Prostate gland (tissue), 2 donors: Measurements from ENCODE around the gene KDM6A.

ENCODE experiments used
- POLR2A ChIP-seq: fragments of 450-650 bp; IDR thresholded peaks from one replicate; pipeline ENCODE4 v1.6.1; 2016; ENCODE audit warnings: antibody characterized with exemption, mild to moderate bottlenecking
- POLR2AphosphoS5 ChIP-seq: sonication (generic); formaldehyde crosslinking; IDR thresholded peaks from one replicate; pipeline ENCODE4 v1.6.1; 2017; ENCODE audit warnings: antibody characterized with exemption
- TF ChIP-seq, protein P1 (sequence below), 4 experiments: fragments of 200-600 bp in 2 of 4; fragments of 450-650 bp in 2 of 4; sonication (generic) in 2 of 4; IDR thresholded peaks; 1 replicate in 3 of 4; 2 replicates in 1 of 4; pipeline ENCODE4 v1.5.1; 2016 to 2019; ENCODE audit warnings: antibody characterized with exemption in 4 of 4, mild to moderate bottlenecking in 2 of 4, moderate library complexity in 2 of 4

DNA sequence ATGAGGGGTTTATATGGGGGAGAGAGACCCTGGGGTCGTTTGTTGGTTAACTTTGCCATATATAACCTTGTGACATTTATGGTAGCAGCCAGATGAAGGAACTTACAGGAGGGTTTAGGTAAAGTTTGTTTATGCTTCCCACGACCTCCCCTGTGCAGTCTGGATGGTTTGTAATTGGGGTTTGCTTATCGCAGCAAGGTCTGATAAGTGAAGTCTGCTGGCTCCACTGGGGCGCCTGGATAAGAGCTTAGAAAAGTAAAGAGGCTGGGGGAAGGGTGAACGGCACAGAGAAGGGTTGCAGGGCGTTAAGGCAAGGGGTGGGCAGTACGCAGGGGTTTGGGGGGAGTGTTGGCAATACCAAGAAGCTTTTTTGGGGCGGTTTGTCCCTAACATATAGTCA lies 98.7 kb downstream of the KDM6A start:
- TF ChIP-seq, protein P1, sequence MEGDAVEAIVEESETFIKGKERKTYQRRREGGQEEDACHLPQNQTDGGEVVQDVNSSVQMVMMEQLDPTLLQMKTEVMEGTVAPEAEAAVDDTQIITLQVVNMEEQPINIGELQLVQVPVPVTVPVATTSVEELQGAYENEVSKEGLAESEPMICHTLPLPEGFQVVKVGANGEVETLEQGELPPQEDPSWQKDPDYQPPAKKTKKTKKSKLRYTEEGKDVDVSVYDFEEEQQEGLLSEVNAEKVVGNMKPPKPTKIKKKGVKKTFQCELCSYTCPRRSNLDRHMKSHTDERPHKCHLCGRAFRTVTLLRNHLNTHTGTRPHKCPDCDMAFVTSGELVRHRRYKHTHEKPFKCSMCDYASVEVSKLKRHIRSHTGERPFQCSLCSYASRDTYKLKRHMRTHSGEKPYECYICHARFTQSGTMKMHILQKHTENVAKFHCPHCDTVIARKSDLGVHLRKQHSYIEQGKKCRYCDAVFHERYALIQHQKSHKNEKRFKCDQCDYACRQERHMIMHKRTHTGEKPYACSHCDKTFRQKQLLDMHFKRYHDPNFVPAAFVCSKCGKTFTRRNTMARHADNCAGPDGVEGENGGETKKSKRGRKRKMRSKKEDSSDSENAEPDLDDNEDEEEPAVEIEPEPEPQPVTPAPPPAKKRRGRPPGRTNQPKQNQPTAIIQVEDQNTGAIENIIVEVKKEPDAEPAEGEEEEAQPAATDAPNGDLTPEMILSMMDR (IDR thresholded peaks at IDR 0.05), result no peak
- TF ChIP-seq POLR2A, result no peak
- TF ChIP-seq POLR2AphosphoS5, result no peak
